Kidney epithelial cell (primary cell): ENCODE data around the gene ADGRG7. TPM values are rescaled to one million over a fixed set of nuclear protein-coding genes. Genes with fewer than 3 reads are reported as not detected.

Source experiments
- DNase-seq: peaks from one replicate; pipeline ENCODE4 v3.0.0-alpha.2; 2010; ENCODE audit warnings: low read depth
- H3K27me3 ChIP-seq: 2 replicates; pipeline ENCODE4 v1.6.0; 2011; ENCODE audit warnings: low read length; ENCODE audit not compliant: control insufficient read depth, insufficient read depth
- H3K36me3 ChIP-seq: 2 replicates; pipeline ENCODE4 v1.5.1; 2011; ENCODE audit warnings: low read length; ENCODE audit not compliant: control insufficient read depth, insufficient read depth
- H3K4me3 ChIP-seq: 2 replicates; pipeline ENCODE4 v1.5.1; 2011; ENCODE audit warnings: low read depth, mild to moderate bottlenecking, control low read depth, low read length
- total RNA-seq: library from RNA; depleted of rRNA; stranded (reverse); fragments of >200 nt; gene quantifications from 2 replicates; pipeline ENCODE4 v1.2.3, GENCODE V29; 2015
- TF ChIP-seq, protein P1 (sequence below): IDR thresholded peaks from 2 replicates; pipeline ENCODE4 v1.5.1; 2011; ENCODE audit warnings: mild to moderate bottlenecking, moderate library complexity, low read length, control low read depth, inconsistent platforms; ENCODE audit not compliant: insufficient read depth, poor library complexity, severe bottlenecking

The ADGRG7 gene
- total RNA-seq, 1 donor from 2014 or later = not detected

DNA sequence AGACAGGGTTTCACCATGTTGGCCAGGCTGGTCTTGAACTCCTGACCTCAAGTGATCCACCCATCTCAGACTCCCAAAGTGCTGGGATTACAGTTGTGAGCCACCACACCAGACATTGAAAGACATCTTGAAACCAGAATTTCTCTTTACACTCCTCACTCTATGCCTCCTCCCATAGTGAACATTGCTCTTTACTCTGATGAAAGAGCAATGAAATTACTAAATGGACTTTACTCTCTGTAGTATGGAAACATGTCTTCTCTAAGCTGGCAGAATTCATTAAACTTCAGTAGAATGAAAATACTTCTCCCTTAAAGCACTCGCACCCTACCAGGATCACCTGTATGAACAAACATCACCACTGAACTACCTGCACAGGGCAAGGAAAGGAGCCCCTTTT is 72.1 kb downstream of the ADGRG7 start:
- DNase-seq = no peak

DNA sequence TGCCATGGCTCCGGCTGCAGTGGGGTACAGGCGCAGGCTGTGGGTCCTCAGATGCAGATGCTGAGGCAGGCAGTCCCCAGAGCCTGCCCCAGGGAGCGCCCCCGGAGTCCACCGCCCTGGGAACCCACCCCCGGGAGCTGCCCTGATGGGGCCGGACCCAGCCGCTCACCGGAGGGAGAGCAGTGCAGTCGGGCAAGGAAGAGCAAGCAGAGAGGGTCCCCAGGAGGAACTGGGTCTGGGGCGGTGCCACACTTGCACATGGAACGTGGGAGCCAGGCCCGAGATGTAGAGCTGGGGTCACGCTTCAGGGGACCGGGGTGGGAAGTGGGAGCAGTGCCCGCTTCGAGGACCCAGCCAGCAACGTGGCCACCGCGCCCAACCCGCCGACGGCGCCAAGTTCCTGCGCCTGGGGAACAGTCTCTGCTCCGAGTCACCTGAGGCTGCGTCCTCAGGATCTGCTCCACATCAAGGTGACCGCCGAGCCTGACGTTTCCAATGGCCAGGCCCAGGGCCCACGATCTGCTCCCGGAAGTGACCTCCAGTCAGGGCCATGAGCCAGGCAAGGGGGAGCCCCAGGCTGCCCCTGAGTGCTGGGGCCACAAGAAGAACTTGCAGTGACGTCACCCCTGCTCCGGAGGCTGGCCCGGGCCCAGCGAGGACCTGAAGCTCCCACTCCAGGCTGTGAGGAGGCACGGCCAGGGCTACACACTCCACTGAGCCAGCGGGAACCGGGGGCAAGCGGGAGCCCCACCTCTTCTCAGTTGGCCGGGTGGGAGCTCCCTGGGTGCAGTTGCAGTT is 72.9 kb downstream of the ADGRG7 start:
- Histone ChIP-seq H3K36me3 (no peaks in the 10 kb centered on the region), H3K27me3 (no peaks in the 10 kb centered on the region), H3K4me3 (no peak overlapping the region)
- TF ChIP-seq, protein P1, sequence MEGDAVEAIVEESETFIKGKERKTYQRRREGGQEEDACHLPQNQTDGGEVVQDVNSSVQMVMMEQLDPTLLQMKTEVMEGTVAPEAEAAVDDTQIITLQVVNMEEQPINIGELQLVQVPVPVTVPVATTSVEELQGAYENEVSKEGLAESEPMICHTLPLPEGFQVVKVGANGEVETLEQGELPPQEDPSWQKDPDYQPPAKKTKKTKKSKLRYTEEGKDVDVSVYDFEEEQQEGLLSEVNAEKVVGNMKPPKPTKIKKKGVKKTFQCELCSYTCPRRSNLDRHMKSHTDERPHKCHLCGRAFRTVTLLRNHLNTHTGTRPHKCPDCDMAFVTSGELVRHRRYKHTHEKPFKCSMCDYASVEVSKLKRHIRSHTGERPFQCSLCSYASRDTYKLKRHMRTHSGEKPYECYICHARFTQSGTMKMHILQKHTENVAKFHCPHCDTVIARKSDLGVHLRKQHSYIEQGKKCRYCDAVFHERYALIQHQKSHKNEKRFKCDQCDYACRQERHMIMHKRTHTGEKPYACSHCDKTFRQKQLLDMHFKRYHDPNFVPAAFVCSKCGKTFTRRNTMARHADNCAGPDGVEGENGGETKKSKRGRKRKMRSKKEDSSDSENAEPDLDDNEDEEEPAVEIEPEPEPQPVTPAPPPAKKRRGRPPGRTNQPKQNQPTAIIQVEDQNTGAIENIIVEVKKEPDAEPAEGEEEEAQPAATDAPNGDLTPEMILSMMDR = no peak
- DNase-seq = no peak

More for the DNA sequence above, 72.1 kb downstream of the ADGRG7 start:
- H3K4me3 ChIP-seq = no peak overlapping the region
- H3K36me3 ChIP-seq = no peaks in the 10 kb centered on the region
- H3K27me3 ChIP-seq = no peaks in the 10 kb centered on the region
- TF ChIP-seq, protein P1 = no peak

DNA sequence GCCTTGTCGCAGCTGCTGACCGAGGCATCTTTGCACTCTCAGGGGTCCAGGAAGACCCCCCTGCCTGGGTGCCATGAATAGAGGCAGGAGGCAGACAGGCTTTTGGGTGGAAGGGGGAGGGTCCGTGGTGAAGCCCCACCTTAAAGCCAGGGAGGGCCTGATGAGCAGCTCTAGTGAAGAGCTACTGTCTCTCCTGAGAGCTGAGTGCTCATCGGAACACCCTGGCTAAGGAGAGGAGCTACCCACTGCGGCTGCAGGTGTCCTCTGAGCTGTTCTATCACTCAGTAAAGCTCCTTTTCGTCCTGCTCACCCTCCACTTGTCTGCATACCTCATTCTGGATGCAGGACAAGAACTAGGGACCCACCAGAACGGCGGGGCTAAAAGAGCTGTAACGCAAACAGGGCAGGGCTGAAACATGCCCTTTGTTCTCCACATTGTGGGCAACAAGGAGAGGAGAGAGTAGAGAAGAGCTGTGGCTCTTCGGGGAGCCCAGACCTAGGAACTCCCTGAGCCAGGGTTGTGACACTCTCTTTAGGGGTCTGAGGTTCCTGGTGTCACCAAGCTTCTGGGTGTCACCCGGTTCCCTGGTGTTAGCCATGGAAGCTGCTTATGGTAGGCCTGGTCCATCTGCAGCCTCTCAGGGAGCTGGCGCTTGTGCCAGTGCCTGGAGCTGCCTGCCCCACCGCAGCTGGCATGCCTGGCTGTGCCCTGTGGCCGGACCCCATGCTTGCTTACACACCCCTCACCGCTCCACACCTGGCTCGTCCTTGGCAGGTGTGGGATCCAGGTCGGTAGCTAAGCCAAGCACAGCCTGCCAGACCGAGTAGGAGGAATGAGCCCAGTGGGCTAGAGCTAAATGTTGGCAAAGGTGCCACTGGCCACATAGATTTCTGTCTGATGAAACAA is 73.7 kb downstream of the ADGRG7 start:
- TF ChIP-seq, protein P1 = no peak
- Histone ChIP-seq H3K27me3 (no peaks in the 10 kb centered on the region), H3K4me3 (no peak overlapping the region), H3K36me3 (no peaks in the 10 kb centered on the region)
- no peak for DNase-seq

- no peaks in the 10 kb centered on the region for H3K27me3 ChIP-seq
- no peaks in the 10 kb centered on the region for H3K36me3 ChIP-seq
- no peak for DNase-seq
- no peak overlapping the region for H3K4me3 ChIP-seq
- TF ChIP-seq, protein P1 = no peak
Observed at GRCh38 chr3:100693225-100693624, 83.8 kb downstream of the ADGRG7 start.

DNA sequence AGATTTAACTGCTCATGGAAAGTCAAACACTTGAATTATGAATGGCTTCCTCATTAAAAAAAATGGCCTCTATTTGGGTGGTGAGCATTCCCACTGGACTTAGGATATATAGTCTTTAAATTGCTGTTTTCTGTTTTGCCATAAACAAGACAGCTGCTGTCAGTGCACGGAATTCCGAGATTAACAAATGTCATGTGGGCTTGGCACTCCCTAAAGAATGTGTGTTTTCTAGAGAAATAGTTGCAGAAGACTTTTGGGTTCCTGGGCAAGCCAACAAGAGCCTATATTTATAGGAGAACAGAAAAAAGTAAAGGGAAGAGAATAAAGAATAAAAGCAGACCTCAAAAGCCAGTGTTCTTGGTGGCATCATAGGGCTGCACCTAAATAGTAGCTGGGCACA is 86.3 kb downstream of the ADGRG7 start:
- DNase-seq = no peak
- no peaks in the 10 kb centered on the region for H3K36me3 ChIP-seq
- no peaks in the 10 kb centered on the region for H3K27me3 ChIP-seq
- TF ChIP-seq, protein P1 = no peak
- no peak overlapping the region for H3K4me3 ChIP-seq
